Thymus (tissue), 11 donors: ENCODE measurements around the gene RANGAP1. TPM values are rescaled to one million over a fixed set of nuclear protein-coding genes. Genes with fewer than 3 reads are reported as not detected.

Experiments
- DNase-seq, 9 donors: peaks; one replicate each; pipeline ENCODE4 v3.0.0-alpha.2; 2013; ENCODE audit warnings: low spot score in 9 of 9, low read depth in 6 of 9, missing footprints in 1 of 9
- H3K27ac ChIP-seq, 2 donors: one replicate each; pipeline ENCODE4 v1.5.1; 2013; ENCODE audit warnings: control low read depth in 1 of 2, low read depth in 1 of 2, low read length in 1 of 2, mild to moderate bottlenecking in 1 of 2, moderate library complexity in 1 of 2
- H3K27me3 ChIP-seq, 2 donors: one replicate each; pipeline ENCODE4 v1.5.1; 2013; ENCODE audit warnings: low read length in 1 of 2; ENCODE audit not compliant: control insufficient read depth in 2 of 2, insufficient read depth in 1 of 2
- H3K36me3 ChIP-seq, 2 donors: one replicate each; pipeline ENCODE4 v1.5.1; 2013; ENCODE audit warnings: low read length in 1 of 2, mild to moderate bottlenecking in 1 of 2, moderate library complexity in 1 of 2; ENCODE audit not compliant: control insufficient read depth in 2 of 2, insufficient read depth in 2 of 2
- H3K4me1 ChIP-seq, 2 donors: one replicate each; pipeline ENCODE4 v1.5.1; 2013; ENCODE audit warnings: low read length in 2 of 2; ENCODE audit not compliant: control insufficient read depth in 2 of 2, insufficient read depth in 2 of 2
- H3K4me3 ChIP-seq, 2 donors: one replicate each; pipeline ENCODE4 v1.5.1; 2013; ENCODE audit warnings: low read length in 2 of 2, control low read depth in 1 of 2, mild to moderate bottlenecking in 1 of 2
- H3K9me3 ChIP-seq, 2 donors: one replicate each; pipeline ENCODE4 v1.5.1; 2013; ENCODE audit warnings: low read length in 1 of 2, mild to moderate bottlenecking in 1 of 2; ENCODE audit not compliant: control insufficient read depth in 2 of 2, insufficient read depth in 1 of 2
- WGBS: extraction: QIAGEN DNeasy Blood & Tissue Kit; methylation state at CpG from one replicate; pipeline ENCODE4 v1.1.7; 2013; 5-methylcytosine and 5-hydroxymethylcytosine counted together
- polyA plus RNA-seq: library from polyadenylated mRNA; stranded (reverse); fragments of 200-250 nt; gene quantifications from one replicate; pipeline ENCODE4 v1.2.3, GENCODE V29; 2013
- total RNA-seq: library from RNA; stranded (reverse); fragments of 120-200 nt; gene quantifications from one replicate; pipeline ENCODE4 v1.2.4, GENCODE V29; 2013
- donor health status: healthy.

The RANGAP1 gene
- total and polyA plus RNA-seq, 2 donors = 40.6 to 63.6 TPM

DNA sequence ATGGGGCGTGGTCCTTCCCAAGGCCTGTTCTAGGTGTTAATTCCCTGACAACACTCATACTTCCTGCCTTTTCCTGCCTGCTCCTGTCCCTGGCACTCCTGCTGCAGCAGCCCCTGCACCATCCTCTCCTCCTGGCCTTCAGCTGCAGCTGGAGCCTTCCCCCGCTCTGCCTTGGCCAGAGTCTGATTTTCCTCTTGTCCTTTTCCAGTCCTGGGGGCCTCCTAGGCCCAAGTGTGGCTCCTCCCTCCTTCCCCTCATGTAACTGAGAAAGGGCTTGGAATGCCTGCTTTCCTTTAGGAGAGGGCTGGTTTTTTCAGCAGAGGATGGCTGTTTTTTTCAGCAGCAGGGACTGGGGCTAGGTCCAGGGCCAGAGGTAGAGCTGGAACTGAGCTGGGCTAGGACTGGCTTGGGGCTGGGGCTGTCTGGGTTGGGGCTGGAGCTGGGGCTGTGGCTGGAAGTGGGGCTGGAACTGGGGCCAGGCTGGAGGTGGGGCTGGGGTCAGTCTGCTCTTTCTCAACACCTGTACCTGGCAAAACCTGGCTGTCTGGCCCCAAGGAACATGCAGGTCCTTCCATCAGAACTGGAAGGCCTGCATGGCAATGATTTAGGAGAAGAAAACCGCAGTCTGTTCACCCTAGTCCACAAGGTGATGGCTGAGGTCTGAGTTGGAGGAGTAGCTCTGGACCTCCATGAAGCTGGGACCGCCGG is 39.0 kb upstream of the RANGAP1 start:
- WGBS = 98% methylated on average over 5 of the region's 5 CpGs
- Histone ChIP-seq H3K27ac (no peak overlapping the region), H3K27me3 (no peaks in the 10 kb centered on the region), H3K4me1 (no peaks in the 10 kb centered on the region), H3K36me3 (peaks cover 65 to 73% of the 10 kb centered on the region in 2 donors), H3K9me3 (peaks cover 0 to 4% of the 10 kb centered on the region in 2 donors), H3K4me3 (no peak overlapping the region)
- no peak for DNase-seq

DNA sequence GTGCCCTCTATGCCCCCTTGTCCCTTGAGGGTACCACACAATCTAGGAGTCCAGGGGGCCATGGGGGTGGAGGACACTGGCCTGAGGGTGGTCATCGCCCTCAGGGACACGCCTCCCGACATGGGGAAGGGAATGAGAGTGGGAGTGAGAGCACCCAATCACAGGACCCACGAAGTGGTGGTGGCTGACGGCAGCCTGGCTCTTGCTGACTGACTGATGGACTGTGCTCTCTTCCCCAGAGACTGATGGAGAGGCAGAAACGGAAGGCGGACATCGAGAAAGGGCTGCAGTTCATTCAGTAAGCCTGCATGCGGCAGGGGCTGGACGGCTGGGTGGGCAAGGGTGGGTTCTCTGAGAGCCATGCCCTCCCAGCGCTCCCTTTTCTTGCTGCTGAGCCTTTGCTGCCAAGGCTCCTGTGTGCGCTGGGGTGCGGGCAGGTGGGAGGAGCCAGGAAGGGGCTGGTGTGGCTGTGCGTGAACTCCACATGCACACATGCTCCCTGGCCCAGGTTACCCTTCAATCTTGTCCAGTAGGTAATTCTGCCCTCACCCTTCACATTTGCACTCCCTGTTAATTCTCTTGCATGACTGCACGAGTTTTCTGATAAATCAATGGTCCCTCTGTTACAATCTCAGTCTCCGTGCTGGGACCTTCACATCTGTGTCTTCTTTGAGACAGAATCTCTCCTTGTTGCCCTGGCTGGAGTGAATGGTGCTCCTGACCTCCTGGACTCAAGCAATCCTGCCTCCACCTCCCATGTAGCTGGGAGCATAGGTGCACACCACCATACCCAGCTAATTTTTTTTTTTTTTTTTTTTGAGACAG is 34.6 kb upstream of the RANGAP1 start:
- no peak for DNase-seq
- Histone ChIP-seq H3K4me3 (no peak overlapping the region), H3K27me3 (no peaks in the 10 kb centered on the region), H3K4me1 (no peaks in the 10 kb centered on the region), H3K27ac (no peak overlapping the region), H3K36me3 (peaks cover 34 to 41% of the 10 kb centered on the region in 2 donors), H3K9me3 (peaks cover 0 to 4% of the 10 kb centered on the region in 2 donors)
- WGBS = 98% methylated on average over 16 of the region's 16 CpGs

DNA sequence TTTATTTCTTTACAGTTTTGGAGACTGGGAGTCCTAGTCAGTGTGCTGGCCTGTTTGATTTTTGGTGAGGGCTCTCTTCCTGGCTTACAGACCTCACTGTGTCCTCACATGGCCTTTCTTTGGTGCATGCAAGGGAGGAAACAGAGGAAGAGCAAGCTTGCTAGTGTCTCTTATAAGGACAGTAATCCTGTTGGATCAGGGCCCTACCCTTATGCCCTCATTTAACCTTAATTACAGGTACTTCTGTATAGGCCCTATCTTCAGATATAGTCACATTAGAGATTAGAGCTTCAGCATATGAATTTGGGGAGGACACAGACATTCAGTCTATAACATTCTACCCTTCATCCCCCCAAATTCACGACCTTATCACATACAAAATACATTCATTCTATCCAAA is 29.6 kb upstream of the RANGAP1 start:
- WGBS = 94% methylated on average over 1 of the region's 1 CpG
- DNase-seq = no peak

DNA sequence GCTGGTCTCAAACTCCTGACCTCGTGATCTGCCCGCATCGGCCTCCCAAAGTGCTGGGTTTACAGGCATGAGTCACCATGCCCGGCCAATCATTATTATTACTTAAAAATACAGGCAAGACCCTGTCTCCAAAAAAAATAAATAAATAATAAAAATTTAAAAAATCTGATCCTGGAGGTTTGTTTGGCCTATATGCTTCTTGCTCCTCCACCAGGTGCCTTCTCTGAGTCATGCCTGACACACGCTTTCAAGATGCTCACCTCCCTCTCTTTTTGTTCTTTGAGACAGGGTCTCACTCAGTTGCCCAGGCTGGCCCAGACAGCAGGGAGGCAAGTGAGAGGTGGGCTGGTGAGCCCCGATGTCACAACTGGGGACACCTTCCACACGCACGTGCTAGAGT is 28.8 kb upstream of the RANGAP1 start:
- peaks cover 7 to 10% of the 10 kb centered on the region in 2 donors for H3K36me3 ChIP-seq
- no peak overlapping the region for H3K4me3 ChIP-seq
- DNase-seq = no peak
- H3K27me3 ChIP-seq = no peaks in the 10 kb centered on the region
- H3K9me3 ChIP-seq = no peaks in the 10 kb centered on the region
- WGBS = 98% methylated on average over 8 of the region's 8 CpGs
- no peaks in the 10 kb centered on the region for H3K4me1 ChIP-seq
- no peak overlapping the region for H3K27ac ChIP-seq

More for the DNA sequence above, 29.6 kb upstream of the RANGAP1 start:
- no peak overlapping the region for H3K4me3 ChIP-seq
- no peak overlapping the region for H3K27ac ChIP-seq
- no peaks in the 10 kb centered on the region for H3K27me3 ChIP-seq
- peaks cover 12% of the 10 kb centered on the region in 2 donors for H3K36me3 ChIP-seq
- no peaks in the 10 kb centered on the region for H3K9me3 ChIP-seq
- H3K4me1 ChIP-seq = no peaks in the 10 kb centered on the region

DNA sequence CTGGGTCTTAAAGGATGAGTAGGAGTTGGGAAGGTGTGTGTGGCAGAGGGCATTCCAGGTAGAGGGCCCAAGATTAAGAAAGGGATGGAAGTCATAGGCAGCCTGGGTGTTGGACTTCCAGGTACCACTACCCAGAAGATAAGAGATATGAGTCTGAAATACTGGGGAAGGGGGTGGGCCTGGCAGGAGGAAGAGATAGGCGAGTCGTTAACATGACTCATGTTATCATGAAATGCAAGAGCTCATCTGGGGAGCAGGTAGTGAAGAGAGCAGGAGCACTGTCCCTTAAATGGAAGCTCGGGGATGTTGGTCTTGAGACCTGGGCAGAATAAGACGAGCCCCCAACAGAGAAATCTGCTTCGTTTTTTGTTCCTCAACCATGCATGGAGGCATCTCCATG is 25.5 kb upstream of the RANGAP1 start:
- H3K4me1 ChIP-seq = no peaks in the 10 kb centered on the region
- H3K9me3 ChIP-seq = no peaks in the 10 kb centered on the region
- 97% methylated on average over 5 of the region's 5 CpGs for WGBS
- no peak for DNase-seq
- H3K4me3 ChIP-seq = no peak overlapping the region
- no peaks in the 10 kb centered on the region for H3K27me3 ChIP-seq
- no peak overlapping the region for H3K27ac ChIP-seq
- H3K36me3 ChIP-seq = peaks cover 20 to 22% of the 10 kb centered on the region in 2 donors

DNA sequence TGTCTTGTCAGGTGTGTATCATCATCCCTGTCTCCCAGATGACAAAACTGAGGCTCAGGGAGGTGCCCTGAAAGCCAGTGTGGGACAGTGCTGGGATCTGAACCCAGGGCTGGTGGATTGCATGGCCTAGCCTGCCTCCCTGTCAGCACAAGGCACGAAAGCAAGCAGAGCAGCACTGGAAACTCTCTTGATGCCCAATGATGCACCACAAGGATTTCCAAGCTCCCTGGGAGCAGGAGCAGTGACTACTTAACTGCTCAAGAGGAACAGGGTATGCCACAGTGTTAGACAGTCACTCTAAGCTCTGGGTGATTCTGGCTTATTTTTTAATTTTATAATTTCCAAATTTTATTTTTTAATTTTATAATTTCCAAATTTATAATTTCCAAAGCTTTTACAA is 24.3 kb upstream of the RANGAP1 start:
- Histone ChIP-seq H3K9me3 (no peaks in the 10 kb centered on the region), H3K27me3 (no peaks in the 10 kb centered on the region), H3K36me3 (peaks cover 20 to 21% of the 10 kb centered on the region in 2 donors), H3K4me1 (no peaks in the 10 kb centered on the region), H3K27ac (no peak overlapping the region), H3K4me3 (no peak overlapping the region)
- no peak for DNase-seq
- 97% methylated on average over 1 of the region's 1 CpG for WGBS

DNA sequence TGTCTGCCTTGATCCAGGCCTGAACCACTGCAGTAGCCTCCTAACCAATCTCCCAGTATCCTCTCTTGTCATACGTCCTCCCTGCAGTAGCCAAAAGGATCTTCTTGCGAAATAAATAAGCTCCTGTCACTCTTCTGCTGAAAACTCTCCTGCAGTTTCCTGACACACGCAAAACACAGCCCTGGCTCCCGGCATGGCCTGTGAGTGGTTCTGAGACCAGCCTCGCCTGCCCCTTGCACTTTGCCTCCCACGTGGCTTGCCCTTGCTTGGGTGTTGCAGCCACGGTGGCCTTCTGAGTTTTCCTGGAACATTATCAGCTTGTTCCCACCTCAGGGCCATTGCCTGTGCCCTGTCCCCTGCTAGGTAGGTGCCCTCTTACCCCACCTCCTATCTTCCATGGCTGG is 22.6 kb upstream of the RANGAP1 start:
- H3K36me3 ChIP-seq = peaks cover 15 to 19% of the 10 kb centered on the region in 2 donors
- no peaks in the 10 kb centered on the region for H3K9me3 ChIP-seq
- 95% methylated on average over 7 of the region's 7 CpGs for whole genome bisulfite sequencing
- H3K4me3 ChIP-seq = no peak overlapping the region
- H3K27me3 ChIP-seq = no peaks in the 10 kb centered on the region
- H3K27ac ChIP-seq = peak overlapping the region in 1 of 2 donors; percentile 5
- H3K4me1 ChIP-seq = peaks cover 0 to under 1% of the 10 kb centered on the region in 2 donors
- no peak for DNase-seq

DNA sequence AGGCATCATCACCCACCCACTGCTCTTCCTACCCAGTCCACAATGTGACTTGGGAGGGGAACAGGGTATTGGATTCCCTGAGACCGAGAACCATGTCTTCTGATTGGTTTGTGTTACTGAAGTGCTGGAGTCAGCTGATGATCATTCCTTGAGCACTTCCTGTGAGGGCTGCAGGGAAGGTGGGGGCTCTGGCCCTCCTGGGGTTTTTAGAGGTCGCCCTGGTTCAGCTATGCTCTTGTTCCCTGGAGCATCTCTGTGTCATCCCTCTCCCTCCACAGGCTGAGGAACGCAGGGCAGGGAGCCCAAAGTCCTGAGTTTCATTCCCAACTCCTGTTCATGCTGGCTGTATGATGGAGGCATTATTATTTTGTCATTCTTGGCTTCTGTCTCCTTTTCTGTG is 22.1 kb upstream of the RANGAP1 start:
- Histone ChIP-seq H3K36me3 (peaks cover 15 to 19% of the 10 kb centered on the region in 2 donors), H3K4me3 (no peak overlapping the region), H3K4me1 (peaks cover 2 to 5% of the 10 kb centered on the region in 2 donors), H3K27ac (peak overlapping the region in 1 of 2 donors; percentile 20), H3K27me3 (no peaks in the 10 kb centered on the region), H3K9me3 (no peaks in the 10 kb centered on the region)
- 91% methylated on average over 3 of the region's 3 CpGs for WGBS
- no peak for DNase-seq

DNA sequence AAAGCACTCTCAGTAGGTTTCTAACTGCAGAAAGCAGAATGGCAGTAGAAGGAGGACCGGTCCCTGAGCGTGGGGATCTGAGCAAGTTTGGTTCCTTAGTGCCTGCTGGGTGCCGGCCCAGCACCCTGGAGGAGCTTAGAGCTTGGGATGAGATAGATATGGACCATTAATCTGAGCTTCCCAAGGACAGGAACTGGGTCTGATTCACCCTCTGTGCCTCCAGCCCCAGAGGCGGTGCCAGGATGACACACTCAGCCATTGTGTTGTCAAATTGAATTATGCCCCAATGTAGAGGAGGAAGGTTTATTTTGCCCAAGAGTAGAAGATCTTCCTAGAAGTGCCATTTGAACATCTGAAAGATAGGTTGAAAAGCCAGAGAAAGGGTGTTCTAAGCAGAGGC is 19.7 kb upstream of the RANGAP1 start:
- no peaks in the 10 kb centered on the region for H3K27me3 ChIP-seq
- H3K27ac ChIP-seq = no peak overlapping the region
- 99% methylated on average over 4 of the region's 4 CpGs for WGBS
- peaks cover 15 to 19% of the 10 kb centered on the region in 2 donors for H3K36me3 ChIP-seq
- DNase-seq = no peak
- H3K4me3 ChIP-seq = no peak overlapping the region
- H3K9me3 ChIP-seq = no peaks in the 10 kb centered on the region
- H3K4me1 ChIP-seq = peaks cover 12 to 17% of the 10 kb centered on the region in 2 donors
